HG03457 (cell line): ENCODE results near the gene STAT3.

Experiments
- ATAC-seq: cut with Tn5 transposase; IDR thresholded peaks from one replicate; pipeline ENCODE4 v1.9.1; 2021; ENCODE audit warnings: moderate number of reproducible peaks; ENCODE audit not compliant: unreplicated experiment

Gene STAT3

DNA sequence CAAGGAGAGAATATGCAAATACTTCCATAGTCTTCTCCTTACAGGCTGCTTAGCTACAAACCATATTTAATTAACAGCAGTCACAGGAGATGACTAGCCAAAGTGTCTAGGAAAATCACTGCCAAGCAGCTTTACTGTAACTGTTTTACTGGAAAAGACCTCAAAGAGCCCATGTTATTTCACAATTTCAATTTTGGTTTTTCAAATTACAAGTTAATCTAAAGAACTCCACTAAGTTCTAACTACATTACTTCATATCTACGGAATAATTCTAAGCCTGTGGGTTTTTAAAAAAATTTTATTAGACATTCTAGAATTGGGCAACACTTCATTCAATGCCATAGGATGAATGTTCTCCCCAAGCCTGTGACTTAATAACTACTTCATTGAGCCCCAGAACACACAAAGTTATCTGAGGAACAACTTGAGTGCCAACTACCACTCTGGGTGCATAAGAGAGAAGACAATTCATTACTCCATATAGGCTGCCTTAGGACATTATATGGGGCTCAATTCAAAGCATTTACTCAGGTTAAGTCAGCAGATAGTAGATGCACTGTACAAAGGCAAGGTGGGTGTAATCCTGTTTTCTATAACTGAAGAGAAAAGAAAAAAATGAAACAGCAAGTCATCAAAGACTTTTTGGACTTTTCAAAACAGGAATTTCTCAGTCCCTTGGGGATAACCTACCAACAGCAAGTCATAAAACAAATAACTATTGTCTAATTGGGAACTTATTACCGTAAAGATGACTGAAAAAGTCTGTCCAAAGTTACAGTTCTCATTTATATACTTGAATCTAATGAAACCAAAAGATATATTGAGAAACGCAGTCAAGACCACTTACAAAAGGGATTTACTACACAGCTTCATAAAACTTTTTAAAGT, 33.0 kb downstream of the STAT3 start:
- no peak for ATAC-seq

DNA sequence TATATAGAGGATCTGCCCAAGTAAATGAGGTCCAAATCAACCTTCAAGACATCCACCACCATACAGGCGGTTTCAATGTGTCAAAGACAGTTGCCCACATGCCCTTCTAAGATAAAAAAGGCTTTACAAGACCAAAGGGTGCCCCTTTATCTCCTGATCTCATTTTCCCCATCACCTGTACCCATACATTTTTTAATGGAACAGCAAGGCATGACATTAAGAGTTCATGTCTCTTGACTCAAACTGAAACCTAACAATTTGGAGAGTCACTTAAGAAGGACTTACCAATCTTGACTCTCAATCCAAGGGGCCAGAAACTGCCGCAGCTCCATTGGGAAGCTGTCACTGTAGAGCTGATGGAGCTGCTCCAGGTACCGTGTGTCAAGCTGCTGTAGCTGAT, 40.1 kb downstream of the STAT3 start:
- no peak for ATAC-seq

DNA sequence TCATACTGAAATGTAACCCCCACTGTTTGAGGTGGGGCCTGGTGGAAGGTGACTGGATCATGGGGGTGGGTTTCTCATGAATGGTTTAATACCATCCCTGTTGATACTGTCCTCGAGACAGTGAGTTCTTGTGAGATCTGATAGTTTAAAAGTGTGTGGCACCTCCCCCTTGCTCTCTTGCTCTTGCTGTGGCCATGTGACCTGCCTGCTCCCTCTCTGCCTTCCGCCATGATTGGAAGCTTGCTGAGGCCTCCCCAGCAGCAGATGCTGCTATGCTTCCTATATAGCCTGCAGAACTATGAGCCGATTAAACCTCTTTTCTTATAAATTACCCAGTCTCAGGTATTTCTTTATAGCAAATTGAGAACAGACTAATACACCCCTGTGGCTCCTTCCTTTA, 40.6 kb downstream of the STAT3 start:
- no peak for ATAC-seq

DNA sequence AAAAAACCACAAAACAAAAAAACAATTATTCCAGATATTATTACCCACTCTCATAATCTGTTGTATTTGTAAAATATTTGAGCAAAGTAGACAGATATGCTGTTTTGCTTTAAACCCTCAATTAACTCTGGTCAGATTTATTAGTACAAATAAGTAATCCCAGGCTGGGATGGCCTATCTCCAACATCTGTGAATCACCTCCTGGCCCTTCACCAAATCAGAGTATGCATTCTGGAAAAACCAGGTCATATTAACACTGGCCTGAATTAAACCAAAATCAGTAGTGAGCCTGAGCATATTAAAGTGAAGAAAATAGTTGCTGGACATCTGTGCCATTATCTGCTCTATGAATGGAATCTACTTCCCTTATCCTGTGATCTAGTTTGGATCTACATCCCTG, 41.0 kb downstream of the STAT3 start:
- no peak for ATAC-seq

DNA sequence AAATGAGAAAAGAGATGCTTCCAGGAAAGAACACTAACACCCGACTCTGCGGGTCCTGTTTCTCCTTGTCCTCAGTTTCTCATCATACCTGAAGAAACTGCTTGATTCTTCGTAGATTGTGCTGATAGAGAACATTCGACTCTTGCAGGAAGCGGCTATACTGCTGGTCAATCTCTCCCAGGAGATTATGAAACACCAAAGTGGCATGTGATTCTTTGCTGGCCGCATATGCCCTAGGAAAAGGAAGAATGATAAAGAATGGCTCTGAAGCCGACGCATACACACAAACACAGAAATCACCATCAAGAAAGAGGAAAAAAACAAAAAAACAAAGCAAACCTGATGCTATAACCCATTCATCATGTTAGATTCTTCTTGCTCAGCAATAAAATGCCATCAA, 41.8 kb downstream of the STAT3 start:
- no peak for ATAC-seq

DNA sequence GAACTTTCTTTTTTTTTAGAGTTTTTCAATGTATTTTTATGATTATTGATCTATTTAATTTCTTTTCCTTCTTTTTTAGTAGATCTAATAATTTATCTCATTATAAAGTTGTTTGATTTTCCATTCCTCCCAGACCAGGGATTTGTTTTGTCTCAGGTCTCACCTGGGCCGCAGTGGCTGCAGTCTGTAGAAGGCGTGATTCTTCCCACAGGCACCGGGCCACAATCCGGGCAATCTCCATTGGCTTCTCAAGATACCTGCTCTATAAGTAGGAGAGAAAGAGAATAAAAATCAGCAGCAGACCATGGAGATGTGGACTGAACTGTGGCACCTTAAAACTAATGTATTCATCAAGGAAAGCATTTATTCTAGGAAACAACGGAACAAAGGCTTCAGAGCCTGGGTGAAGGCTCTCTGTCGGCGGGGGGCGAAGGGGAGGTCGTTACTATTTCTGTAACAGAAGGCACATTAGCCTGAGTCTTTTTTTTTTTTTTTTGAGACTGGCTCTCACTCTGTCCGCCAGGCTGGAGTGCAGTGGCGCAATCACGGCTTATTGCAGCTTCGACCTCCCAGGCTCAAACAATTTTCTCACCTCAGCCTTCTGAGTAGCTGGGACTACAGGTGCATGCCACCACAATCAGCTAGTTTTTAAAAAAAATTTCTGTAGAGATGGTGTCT, 42.7 kb downstream of the STAT3 start:
- ATAC-seq, result no peak

DNA sequence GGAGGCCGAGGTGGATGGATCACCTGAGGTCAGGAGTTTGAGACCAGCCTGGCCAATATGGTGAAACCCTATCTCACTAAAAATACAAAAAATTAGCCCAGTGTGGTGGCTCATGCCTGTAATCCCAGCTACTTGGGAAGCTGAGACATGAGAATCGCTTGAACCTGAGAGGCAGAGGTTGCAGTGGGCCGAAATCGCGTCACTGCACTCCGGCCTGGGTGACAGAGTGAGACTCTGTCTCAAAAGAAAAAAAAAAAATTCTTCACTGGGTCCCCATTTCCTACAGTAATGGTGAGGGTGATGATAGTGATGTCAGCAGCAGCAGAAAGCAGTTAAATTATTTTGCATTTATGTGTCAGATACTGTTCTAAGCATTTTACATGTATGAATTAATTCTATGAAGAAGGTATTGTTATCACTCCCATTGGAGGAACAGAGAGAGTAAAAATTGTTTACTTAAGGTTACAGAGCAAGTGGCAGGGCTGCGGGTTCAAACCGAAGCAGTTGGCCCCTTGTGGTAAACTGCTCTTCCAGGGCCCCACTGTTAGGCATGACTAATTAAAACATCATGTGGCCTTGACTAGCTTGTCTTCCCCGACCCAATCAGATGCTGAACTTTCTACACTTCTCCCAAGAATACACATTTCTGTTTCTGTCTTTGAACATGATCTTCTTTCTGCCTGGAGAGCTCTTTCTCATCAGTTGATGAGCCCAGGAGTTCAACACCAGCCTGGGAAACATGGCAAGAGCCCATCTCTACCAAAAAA, 45.8 kb downstream of the STAT3 start:
- no peak for ATAC-seq

DNA sequence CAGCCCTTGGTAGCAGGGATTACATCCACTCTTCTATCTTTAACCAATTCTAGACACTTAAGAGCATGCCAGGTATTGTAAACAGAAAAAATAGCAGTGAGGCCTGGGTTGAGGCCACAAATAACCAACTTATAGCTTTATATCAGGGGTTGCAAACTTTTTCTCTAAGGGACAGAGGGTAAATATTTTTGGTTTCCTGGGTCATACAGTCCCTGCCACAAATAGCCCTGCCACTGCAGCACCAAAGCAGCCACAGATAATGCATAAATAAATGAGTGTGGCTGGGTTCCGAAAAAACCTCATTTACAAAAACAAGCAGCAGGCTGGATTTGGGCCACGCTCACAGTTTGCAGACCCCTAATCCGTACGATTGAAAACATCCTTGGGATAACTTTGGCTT, 46.7 kb downstream of the STAT3 start:
- ATAC-seq, result no peak

DNA sequence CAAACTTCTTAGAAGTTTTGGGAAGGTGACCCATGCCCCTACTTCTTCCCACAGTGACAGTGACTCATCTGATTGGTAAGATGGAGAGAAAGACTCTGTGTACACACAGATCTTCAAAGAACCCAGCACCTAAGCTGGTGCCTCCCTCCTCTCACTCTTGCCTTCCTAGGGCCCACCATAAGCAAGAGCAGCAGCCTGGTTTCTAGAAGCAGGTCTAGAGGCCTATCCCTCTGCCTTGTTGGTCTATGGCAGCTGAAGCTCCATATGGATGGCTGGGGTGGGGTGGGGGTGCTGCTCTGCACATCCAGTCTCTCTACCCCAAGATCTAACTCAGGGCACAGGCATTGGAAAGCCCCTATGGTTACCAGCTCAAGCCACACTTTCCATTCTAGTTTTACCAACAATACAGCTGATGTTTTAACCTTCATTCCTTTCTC, 47.5 kb downstream of the STAT3 start:
- ATAC-seq, result no peak

DNA sequence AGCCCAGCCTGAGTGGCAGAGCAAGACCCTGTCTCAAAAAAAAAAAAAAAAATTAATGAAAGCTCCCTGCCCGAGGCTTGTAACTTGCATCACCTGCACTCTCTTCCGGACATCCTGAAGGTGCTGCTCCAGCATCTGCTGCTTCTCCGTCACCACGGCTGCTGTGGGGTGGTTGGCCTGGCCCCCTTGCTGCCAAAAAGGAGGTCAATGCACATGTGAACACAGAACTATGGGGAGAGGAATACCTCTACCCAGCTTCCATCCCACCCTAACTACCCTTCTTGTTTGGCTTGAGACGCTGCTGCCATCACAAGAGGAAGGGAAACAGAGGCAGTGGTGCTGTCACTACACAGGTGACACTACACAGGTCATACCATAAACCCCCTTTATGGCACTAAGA, 49.0 kb downstream of the STAT3 start:
- ATAC-seq, result no peak

DNA sequence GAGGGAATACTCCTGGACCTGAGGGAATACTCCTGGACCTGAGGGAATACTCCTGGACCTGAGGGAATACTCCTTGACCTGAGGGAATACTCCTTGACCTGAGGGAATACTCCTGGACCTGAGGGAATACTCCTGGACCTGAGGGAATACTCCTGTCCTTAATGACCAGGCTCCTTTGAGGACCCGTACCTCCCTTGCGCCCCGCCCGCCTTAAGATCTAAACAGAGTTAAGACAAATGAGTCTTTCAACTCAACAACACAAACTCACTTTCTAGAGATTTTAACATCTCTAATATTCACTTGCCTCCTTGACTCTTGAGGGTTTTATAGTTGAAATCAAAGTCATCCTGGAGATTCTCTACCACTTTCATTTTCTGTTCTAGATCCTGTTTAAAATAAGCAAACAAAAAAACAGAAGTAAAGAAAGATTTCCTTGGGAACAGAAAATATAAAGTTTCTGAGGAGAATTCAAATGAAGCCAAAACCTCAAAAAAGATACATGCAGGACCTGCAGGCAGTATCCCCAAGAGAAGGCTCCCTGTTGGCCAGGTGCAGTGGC, 49.7 kb downstream of the STAT3 start:
- ATAC-seq, result no peak

DNA sequence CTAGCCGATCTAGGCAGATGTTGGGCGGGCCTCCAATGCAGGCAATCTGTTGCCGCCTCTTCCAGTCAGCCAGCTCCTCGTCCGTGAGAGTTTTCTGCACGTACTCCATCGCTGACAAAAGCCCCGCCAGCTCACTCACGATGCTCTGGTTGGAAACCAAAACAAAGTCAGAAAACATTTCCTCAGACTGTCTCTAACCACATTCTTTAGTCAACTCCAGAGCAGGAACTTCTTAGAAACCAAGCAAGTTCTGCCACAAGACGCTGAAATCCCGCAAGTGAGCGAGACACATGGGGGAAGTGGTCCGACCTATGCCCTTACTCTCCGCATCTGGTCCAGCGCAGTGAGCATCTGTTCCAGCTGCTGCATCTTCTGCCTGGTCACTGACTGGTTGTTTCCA, 50.8 kb downstream of the STAT3 start:
- no peak for ATAC-seq

DNA sequence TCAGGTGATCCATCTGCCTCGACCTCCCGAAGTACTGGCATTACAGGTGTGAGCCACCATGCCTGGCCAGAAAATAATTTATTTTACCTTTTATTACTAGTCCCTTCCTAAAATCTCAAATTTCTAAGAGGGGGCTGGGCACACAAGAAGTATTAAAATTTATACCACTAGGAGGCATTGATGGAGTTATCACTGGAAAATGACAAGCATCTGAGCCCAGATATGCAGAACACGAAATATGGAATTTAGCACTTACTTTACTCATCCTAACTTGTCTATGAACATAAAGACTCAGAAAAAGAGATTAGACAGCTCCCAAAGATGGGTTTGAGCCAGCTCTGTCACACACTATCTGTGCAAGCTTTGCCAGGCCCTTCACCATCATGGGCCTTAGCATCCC, 53.6 kb downstream of the STAT3 start:
- ATAC-seq, result no peak

DNA sequence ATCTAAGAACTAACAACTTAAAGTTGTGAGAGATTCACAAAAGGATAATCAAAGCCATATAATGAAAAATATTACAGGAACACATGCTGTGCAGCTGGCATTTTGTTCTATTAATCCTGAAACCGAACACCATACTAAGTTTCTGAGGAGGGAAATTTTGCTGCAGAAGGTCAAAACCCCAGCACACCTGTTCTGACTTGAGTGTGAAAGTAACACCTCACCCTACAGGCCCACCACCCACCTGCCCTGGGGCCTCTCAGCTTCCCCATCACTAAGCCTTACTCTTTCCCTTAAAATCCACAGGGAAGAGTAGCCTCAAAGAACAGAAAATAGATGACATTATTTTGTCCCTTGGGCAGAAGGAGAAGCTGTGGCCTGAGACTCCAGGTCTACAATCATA, 55.2 kb downstream of the STAT3 start:
- no peak for ATAC-seq

DNA sequence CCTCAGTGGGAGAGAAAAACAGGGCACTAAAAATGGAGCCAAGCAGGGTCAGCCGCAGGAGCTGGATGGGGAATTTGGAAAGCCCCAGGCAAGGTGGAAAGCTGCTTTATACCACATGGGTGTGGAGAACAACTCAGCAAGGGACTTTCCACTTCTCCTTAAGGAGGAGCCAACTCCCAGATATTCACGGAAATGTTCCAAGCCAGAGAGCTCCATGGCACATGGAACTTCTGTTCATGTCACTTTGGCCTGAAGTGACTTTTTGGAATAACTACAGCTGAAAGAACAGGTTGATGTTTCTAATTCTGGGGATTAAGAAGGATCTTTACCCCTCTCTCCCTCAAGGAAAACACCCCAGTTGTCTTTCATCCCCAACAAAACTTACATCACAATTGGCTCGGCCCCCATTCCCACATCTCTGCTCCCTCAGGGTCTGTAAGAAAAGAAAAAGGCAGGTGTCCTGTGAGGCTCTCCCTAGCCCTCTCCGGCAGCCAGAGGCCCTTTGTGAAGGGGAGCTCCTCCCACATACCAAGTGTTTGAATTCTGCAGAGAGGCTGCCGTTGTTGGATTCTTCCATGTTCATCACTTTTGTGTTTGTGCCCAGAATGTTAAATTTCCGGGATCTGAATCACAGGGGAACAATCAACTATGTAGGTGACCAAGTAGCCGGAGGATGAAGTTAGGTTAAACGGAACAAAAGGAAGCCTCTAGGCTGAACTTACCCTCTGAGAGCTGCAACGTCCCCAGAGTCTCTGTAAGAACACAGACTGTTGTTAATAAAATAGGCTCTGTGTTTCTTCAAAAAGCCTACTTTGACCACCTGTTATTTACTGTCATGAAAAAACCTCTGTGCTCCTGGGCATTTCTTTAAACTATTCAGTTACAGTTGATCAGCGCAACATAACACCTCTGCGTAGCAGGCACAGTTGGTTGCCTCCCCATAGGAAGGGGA, 58.9 kb downstream of the STAT3 start:
- no peak for ATAC-seq

DNA sequence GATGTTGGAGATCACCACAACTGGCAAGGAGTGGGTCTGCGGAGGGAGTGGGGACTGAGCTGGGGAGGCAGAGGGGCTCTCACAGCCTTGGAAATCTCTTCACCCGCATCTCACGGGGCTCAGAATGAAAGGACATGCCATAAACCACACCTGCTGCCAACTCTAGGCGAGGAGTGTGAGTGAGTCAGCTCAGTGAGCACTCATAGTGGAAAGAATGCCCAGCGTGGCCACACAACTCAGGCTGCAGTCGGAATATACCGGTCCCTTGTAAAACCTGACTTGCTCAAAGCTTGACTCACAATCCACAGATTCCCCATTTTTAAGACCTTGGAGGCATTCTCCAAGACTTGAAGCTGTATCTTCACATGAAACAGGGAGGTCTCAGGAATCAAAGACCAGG, 63.2 kb downstream of the STAT3 start:
- ATAC-seq, result no peak

DNA sequence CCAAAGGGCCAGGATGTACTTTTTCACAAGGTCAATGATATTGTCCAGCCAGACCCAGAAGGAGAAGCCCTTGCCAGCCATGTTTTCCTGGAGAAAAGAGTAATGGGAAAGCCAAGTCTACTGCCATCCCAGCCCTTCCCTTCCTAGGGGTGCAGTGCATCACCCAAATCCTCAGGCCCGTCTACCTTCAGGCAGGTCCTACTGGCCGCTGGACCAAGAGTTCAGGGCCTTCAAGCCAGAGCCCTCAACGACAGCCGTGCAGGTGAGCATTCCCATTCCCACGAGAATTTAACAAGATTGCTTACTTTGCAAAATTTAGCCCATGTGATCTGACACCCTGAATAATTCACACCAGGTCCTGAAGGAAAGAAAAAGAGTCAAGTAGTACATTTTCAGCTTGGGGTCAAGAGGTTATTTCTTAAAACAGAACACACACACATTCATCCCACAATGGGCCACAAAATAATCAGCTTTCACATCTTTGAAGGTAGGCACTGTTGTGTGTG, 64.9 kb downstream of the STAT3 start:
- ATAC-seq, result no peak

DNA sequence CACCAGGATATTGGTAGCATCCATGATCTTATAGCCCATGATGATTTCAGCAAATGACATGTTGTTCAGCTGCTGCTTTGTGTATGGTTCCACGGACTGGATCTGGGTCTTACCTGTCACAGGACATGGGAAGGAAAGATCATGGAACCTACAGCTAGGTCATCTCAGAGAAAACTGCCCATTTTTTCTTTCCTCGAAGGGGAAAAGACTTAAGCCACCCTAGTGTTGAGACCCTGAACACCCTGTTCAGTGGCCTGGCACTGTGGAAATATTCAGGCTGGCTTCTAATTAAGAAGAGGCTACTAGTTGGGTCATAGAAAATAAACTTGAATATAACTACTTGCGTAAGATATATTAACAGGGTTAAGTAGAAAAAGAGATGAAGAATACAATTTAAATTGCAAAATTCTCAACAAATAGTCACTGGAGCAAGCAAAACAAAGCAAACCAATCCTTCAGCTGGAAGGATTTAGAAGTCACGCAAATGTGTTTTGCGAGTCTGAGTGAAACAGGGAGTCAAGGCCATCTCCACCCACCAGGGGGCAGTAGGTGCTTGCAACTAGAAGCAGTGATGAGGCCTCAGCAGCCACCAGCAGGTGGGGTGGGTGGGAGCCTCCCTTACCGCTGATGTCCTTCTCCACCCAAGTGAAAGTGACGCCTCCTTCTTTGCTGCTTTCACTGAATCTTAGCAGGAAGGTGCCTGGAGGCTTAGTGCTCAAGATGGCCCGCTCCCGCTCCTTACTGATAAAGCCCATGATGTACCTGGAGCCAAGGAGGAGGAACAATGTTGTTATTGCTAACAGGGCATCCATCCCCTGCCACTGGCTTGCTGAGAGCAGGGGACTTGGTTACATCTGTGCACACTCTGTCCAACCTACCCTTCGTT, 65.6 kb downstream of the STAT3 start:
- no peak for ATAC-seq

DNA sequence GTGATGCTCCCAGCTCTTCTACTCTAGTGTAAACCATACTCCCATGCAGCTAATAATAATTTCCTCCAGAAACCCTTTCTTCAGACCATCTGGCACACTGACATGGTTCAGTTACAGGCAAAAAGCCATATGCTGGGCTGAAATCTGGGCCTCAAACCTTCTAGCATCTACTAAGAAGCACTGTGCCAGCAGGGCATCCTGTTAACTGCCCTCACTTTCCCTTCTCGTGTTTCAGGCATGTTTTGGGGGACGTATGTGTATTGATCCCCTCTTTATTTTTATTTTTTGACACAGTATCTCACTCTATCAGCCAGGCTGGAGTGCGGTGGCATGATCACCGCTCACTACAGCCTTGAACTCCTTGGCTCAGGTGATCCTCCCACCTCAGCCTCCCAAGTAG, 66.7 kb downstream of the STAT3 start:
- no peak for ATAC-seq
